Gastrocnemius medialis (tissue), 4 donors: ENCODE results near the gene RNF144A.

Experiments
- CTCF ChIP-seq, 5 experiments: fragments of 450-650 bp in 3 of 5; fragments of 200-600 bp in 2 of 5; sonication (generic) in 2 of 5; IDR thresholded peaks in 4 of 5; conservative IDR thresholded peaks in 1 of 5; 1 replicate in 4 of 5; 2 replicates in 1 of 5; pipeline ENCODE4 v1.5.1; 2016 to 2019; ENCODE audit warnings: antibody characterized with exemption in 5 of 5, mild to moderate bottlenecking in 3 of 5, moderate library complexity in 3 of 5
- POLR2A ChIP-seq, 2 donors: fragments of 450-650 bp; IDR thresholded peaks; one replicate each; pipeline ENCODE4 v1.6.1; 2017; ENCODE audit warnings: antibody characterized with exemption in 2 of 2, mild to moderate bottlenecking in 2 of 2, moderate library complexity in 2 of 2

DNA sequence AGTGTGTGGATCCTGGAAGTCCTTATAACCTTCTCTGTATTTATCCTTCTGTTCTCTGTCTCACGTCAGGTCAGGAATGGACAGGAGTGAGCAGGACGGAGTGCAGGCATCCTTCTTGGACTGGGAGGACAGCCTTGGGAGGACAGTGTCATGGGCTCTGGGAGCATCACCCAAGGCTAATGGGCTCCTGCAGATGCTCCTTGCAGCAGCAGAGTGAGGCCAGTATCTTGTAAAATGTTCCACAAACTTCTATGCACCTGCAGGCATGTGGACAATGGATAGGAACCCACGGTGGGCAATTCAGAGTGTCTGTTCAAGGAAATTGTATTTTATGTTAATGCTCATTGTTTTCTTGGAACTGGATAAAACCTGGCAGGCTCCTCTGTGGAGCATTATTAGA, 176.2 kb downstream of the RNF144A start:
- no peak for TF ChIP-seq CTCF (IDR thresholded peaks at IDR 0.05 in 4 of 5, conservative IDR thresholded peaks at IDR 0.05 in 1 of 5)
- no peak for TF ChIP-seq POLR2A (IDR thresholded peaks at IDR 0.05)
